HepG2 (cell line): ENCODE data around the gene MYO9A. TPM values are rescaled to one million over a fixed set of nuclear protein-coding genes. Genes with fewer than 3 reads are reported as not detected.

Experiments used
- ATAC-seq: fragments of 200-7000 bp; cut with Tn5 transposase; 3 replicates; pipeline ENCODE4 v1.9.1; 2020; ENCODE audit warnings: mild to moderate bottlenecking, moderate library complexity
- BruUV-seq: library from RNA; stranded (reverse); fragments of 400-500 nt; replicated peaks from 2 replicates; lab custom pipeline; 2021; lab: Mats Ljungman, UMichigan
- CTCF ChIA-PET: fragments of 300-600 bp; formaldehyde crosslinking; extraction: SDS; loops from one replicate; lab custom pipeline; 2021; ENCODE audit warnings: low total read pairs, inconsistent platforms, low intra/inter-chr PET ratio; lab: Yijun Ruan, JAX
- POLR2A ChIA-PET: fragments of 350-600 bp; sonication (Branson Sonifier 250); formaldehyde crosslinking; loops from one replicate; lab custom pipeline; 2020; ENCODE audit warnings: antibody characterized with exemption, inconsistent platforms; lab: Yijun Ruan, JAX
- DNase-seq: peaks from one replicate; pipeline ENCODE4 v3.0.0-alpha.2; 2015; ENCODE audit warnings: low spot score
- FAIRE-seq: peaks from 3 replicates; lab custom pipeline; 2011; peaks lifted over from hg19 to GRCh38; lab: Jason Lieb, UNC
- H2AFZ ChIP-seq: one replicate; pipeline ENCODE4 v1.6.1; 2011; ENCODE audit warnings: low read length, inconsistent platforms
- H3K27ac ChIP-seq: fragments of 300-600 bp; 3 replicates; pipeline ENCODE4 v1.8.0; 2011; ENCODE audit warnings: mixed run types, mild to moderate bottlenecking, mixed read lengths, low read length, inconsistent platforms; ENCODE audit not compliant: insufficient read depth; ENCODE audit errors: extremely low read length
- H3K27me3 ChIP-seq, 2 experiments: fragments of 200-600 bp in 1 of 2; 2 replicates in 1 of 2; 3 replicates in 1 of 2; pipeline versions ENCODE4 v1.6.0 to v1.8.0; 2011; ENCODE audit warnings: low read length in 2 of 2, mild to moderate bottlenecking in 2 of 2, moderate library complexity in 2 of 2, inconsistent platforms in 1 of 2; ENCODE audit not compliant: insufficient read depth in 2 of 2, control insufficient read depth in 1 of 2
- H3K36me3 ChIP-seq, 2 experiments: fragments of 200-600 bp in 1 of 2; replicated peaks in 1 of 2; 2 replicates in 1 of 2; 3 replicates in 1 of 2; pipeline versions ENCODE4 v1.5.1 to v1.8.0; 2011; ENCODE audit warnings: low read length in 2 of 2, inconsistent platforms in 1 of 2; ENCODE audit not compliant: insufficient read depth in 2 of 2, control insufficient read depth in 1 of 2
- H3K4me1 ChIP-seq: 2 replicates; pipeline ENCODE4 v1.5.1; 2012; ENCODE audit warnings: low read length, inconsistent platforms; ENCODE audit not compliant: insufficient read depth
- H3K4me2 ChIP-seq: 2 replicates; pipeline ENCODE4 v1.6.0; 2011; ENCODE audit warnings: low read depth, low read length, inconsistent platforms
- H3K4me3 ChIP-seq, 3 experiments: fragments of 200-600 bp in 1 of 3; sonication (generic), shearing (Covaris generic) in 1 of 3; replicated peaks in 1 of 3; 2 replicates each; pipeline ENCODE4 v1.5.1; 2011 to 2016; ENCODE audit warnings: low read length in 3 of 3, inconsistent platforms in 2 of 3, low read depth in 2 of 3, mild to moderate bottlenecking in 2 of 3, control low read depth in 1 of 3, mixed read lengths in 1 of 3; ENCODE audit not compliant: insufficient read depth in 1 of 3
- H3K79me2 ChIP-seq: one replicate; pipeline ENCODE4 v1.6.1; 2011; ENCODE audit warnings: low read length, inconsistent platforms; ENCODE audit not compliant: insufficient read depth
- H3K9ac ChIP-seq: 2 replicates; pipeline ENCODE4 v1.6.0; 2011; ENCODE audit warnings: mild to moderate bottlenecking, low read depth, low read length, inconsistent platforms; ENCODE audit not compliant: insufficient read depth
- H3K9me3 ChIP-seq: 2 replicates; pipeline ENCODE4 v1.5.1; 2012; ENCODE audit warnings: mild to moderate bottlenecking, low read length
- H4K20me1 ChIP-seq: 2 replicates; pipeline ENCODE4 v1.6.0; 2011; ENCODE audit warnings: inconsistent platforms, mild to moderate bottlenecking, low read length, moderate library complexity; ENCODE audit not compliant: insufficient read depth
- EP300 ChIP-seq, 3 experiments: sonication (generic) in 1 of 3; formaldehyde crosslinking in 1 of 3; IDR thresholded peaks; 2 replicates each; pipeline versions ENCODE4 v1.5.1 to v1.6.1; 2011 to 2020; ENCODE audit warnings: low read depth in 2 of 3, low read length in 2 of 3, borderline replicate concordance in 1 of 3, improper control_type of control experiment in 1 of 3, mild to moderate bottlenecking in 1 of 3, missing genetic modification reagents in 1 of 3, moderate library complexity in 1 of 3
- FOXK2 ChIP-seq: fragments of 450-650 bp; IDR thresholded peaks from 2 replicates; pipeline ENCODE4 v1.6.1; 2016
- MTA1 ChIP-seq: sonication (generic); formaldehyde crosslinking; IDR thresholded peaks from 2 replicates; pipeline ENCODE4 v1.4.0; 2020; ENCODE audit warnings: missing genetic modification reagents, mild to moderate bottlenecking, borderline replicate concordance
- NPAS2 ChIP-seq: sonication (generic); formaldehyde crosslinking; IDR thresholded peaks from 2 replicates; pipeline ENCODE4 v1.8.0; 2022; ENCODE audit warnings: mild to moderate bottlenecking, missing genetic modification reagents, borderline replicate concordance
- SMAD1 ChIP-seq: sonication (generic); formaldehyde crosslinking; IDR thresholded peaks from 2 replicates; pipeline ENCODE4 v1.4.0; 2020; ENCODE audit warnings: missing genetic modification reagents, low read depth, mild to moderate bottlenecking, borderline replicate concordance
- U2AF1 ChIP-seq: fragments of 200-400 bp; formaldehyde crosslinking; optimal IDR thresholded peaks from 2 replicates; pipeline ENCODE3; 2017; ENCODE audit warnings: mild to moderate bottlenecking, low read depth, low read length
- ZNF256 ChIP-seq: sonication (generic); formaldehyde crosslinking; conservative IDR thresholded peaks from 2 replicates; pipeline ENCODE4 v1.4.0; 2020; ENCODE audit warnings: missing genetic modification reagents
- WGBS: methylation state at CpG from one replicate; pipeline ENCODE4 v1.1.6; 2017; ENCODE audit warnings: low lambda C conversion rate; 5-methylcytosine and 5-hydroxymethylcytosine counted together
- in situ Hi-C: cut with HindIII; loops from 2 replicates; pipeline ENCODE4 v1.10.0; 2017; ENCODE audit warnings: low pct_unique_long_range_greater_than_20kb; ENCODE audit not compliant: extremely low pct_ligation_motif_present
- intact Hi-C: fragments of 100-400 bp; cut with micrococcal nuclease; formaldehyde crosslinking; loops from one replicate; pipeline ENCODE4 v1.10.0; 2022; ENCODE audit not compliant: unreplicated experiment
- polyA plus RNA-seq, 8 experiments: library from polyadenylated mRNA; depleted of rRNA in 3 of 8; stranded (reverse) in 7 of 8; unstranded in 1 of 8; fragments of >200 nt; fragmentation: Illumina TruSeq in 4 of 8; extraction: Trizol in 4 of 8; gene quantifications; 2 replicates each; pipeline versions ENCODE4 v1.2.1 to v1.2.3, GENCODE V29; 2011 to 2016; ENCODE audit warnings: low read depth in 4 of 8, missing spikeins in 1 of 8, mixed read lengths in 1 of 8; ENCODE audit not compliant: insufficient read depth in 1 of 8
- total RNA-seq, 5 experiments: library from RNA; depleted of rRNA; stranded (reverse); fragments of >200 nt; fragmentation: Illumina TruSeq; extraction: Trizol; gene quantifications; 2 replicates each; pipeline ENCODE4 v1.2.3, GENCODE V29; 2016; ENCODE audit warnings: low read depth in 1 of 5
- TF ChIP-seq, protein P1 (sequence below): IDR thresholded peaks from 2 replicates; pipeline ENCODE4 v1.6.1; 2012; ENCODE audit warnings: low read depth, low read length, improper control_type of control experiment
- TF ChIP-seq, protein P2 (sequence below): sonication (generic); formaldehyde crosslinking; IDR thresholded peaks from one replicate; pipeline ENCODE4 v1.5.1; 2020; ENCODE audit warnings: mild to moderate bottlenecking, missing genetic modification reagents; ENCODE audit errors: not compliant biosample characterization

The MYO9A gene
- total and polyA plus RNA-seq, 2 of the 13 experiments (the other 11 are each of a cell fraction or from before 2014, with no cell fraction given): 4.8 to 15.3 TPM

DNA sequence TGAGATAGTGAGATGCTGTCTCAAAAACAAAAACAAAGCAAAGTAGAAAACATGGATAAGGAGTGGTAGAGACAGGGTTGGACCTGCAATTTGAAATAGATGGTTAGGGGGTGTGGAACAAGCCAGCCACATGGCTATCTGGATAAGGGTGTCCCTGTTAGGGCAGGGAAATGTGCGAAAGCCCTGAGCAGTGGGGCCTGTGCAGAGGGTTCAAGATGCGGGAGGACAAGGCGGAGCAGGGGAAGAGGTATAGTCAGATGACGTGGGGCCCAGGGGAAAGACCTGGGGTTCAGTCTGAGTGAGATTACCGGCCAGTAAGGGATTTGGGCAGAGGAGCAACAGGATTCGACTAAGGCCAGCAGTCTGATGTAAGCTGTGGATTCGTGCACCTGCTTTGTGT is 326.0 kb downstream of the MYO9A start:
- Histone ChIP-seq H3K9me3 (no peaks in the 10 kb centered on the region), H3K4me2 (no peak overlapping the region), H4K20me1 (no peaks in the 10 kb centered on the region), H3K4me1 (peaks cover 11% of the 10 kb centered on the region; the same call in 1 of the 2 replicates), H3K79me2 (no peaks in the 10 kb centered on the region), H3K27me3 (peaks cover 0 to 18% of the 10 kb centered on the region in 2 experiments; a peak in 3 of 5 replicates), H3K9ac (no peak overlapping the region), H3K36me3 (no peaks in the 10 kb centered on the region)
- FAIRE-seq: no peak
- no peak for DNase-seq
- WGBS: 40% methylated on average over 7 of the region's 7 CpGs
- TF ChIP-seq FOXK2: no peak
- TF ChIP-seq SMAD1 (CRISPR knock-in tag): no peak
- no peak for TF ChIP-seq ZNF256 (CRISPR knock-in tag)
- no peak for TF ChIP-seq MTA1 (CRISPR knock-in tag)
- TF ChIP-seq, protein P1, sequence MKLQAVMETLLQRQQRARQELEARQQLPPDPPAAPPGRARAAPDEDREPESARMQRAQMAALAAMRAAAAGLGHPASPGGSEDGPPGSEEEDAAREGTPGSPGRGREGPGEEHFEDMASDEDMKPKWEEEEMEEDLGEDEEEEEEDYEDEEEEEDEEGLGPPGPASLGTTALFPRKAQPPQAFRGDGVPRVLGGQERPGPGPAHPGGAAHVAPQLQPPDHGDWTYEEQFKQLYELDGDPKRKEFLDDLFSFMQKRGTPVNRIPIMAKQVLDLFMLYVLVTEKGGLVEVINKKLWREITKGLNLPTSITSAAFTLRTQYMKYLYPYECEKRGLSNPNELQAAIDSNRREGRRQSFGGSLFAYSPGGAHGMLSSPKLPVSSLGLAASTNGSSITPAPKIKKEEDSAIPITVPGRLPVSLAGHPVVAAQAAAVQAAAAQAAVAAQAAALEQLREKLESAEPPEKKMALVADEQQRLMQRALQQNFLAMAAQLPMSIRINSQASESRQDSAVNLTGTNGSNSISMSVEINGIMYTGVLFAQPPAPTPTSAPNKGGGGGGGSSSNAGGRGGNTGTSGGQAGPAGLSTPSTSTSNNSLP: no peak
- no peak for TF ChIP-seq NPAS2 (CRISPR knock-in tag)
- no peak for TF ChIP-seq EP300 (IDR thresholded peaks at IDR 0.05; ENCODE audit: low read depth in 2 of 2, low read length in 2 of 2)
- TF ChIP-seq EP300 (CRISPR knock-in tag; IDR thresholded peaks at IDR 0.05; ENCODE audit: borderline replicate concordance): no peak
- TF ChIP-seq, protein P2, sequence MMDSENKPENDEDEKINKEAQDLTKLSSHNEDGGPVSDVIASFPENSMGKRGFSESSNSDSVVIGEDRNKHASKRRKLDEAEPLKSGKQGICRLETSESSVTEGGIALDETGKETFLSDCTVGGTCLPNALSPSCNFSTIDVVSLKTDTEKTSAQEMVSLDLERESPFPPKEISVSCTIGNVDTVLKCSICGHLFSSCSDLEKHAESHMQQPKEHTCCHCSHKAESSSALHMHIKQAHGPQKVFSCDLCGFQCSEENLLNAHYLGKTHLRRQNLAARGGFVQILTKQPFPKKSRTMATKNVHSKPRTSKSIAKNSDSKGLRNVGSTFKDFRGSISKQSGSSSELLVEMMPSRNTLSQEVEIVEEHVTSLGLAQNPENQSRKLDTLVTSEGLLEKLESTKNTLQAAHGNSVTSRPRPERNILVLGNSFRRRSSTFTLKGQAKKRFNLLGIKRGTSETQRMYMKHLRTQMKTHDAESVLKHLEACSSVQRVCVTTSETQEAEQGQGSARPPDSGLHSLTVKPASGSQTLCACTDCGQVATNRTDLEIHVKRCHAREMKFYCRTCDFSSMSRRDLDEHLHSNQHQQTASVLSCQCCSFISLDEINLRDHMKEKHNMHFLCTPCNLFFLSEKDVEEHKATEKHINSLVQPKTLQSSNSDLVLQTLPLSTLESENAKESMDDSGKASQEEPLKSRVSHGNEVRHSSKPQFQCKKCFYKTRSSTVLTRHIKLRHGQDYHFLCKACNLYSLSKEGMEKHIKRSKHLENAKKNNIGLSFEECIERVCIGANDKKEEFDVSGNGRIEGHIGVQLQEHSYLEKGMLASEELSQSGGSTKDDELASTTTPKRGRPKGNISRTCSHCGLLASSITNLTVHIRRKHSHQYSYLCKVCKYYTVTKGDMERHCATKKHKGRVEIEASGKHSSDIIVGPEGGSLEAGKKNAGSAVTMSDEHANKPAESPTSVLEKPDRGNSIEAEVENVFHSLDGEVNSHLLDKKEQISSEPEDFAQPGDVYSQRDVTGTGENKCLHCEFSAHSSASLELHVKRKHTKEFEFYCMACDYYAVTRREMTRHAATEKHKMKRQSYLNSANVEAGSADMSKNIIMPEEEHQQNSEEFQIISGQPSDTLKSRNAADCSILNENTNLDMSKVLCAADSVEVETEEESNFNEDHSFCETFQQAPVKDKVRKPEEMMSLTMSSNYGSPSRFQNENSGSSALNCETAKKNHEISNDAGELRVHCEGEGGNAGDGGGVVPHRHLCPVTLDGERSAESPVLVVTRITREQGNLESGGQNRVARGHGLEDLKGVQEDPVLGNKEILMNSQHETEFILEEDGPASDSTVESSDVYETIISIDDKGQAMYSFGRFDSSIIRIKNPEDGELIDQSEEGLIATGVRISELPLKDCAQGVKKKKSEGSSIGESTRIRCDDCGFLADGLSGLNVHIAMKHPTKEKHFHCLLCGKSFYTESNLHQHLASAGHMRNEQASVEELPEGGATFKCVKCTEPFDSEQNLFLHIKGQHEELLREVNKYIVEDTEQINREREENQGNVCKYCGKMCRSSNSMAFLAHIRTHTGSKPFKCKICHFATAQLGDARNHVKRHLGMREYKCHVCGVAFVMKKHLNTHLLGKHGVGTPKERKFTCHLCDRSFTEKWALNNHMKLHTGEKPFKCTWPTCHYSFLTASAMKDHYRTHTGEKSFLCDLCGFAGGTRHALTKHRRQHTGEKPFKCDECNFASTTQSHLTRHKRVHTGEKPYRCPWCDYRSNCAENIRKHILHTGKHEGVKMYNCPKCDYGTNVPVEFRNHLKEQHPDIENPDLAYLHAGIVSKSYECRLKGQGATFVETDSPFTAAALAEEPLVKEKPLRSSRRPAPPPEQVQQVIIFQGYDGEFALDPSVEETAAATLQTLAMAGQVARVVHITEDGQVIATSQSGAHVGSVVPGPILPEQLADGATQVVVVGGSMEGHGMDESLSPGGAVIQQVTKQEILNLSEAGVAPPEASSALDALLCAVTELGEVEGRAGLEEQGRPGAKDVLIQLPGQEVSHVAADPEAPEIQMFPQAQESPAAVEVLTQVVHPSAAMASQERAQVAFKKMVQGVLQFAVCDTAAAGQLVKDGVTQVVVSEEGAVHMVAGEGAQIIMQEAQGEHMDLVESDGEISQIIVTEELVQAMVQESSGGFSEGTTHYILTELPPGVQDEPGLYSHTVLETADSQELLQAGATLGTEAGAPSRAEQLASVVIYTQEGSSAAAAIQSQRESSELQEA (CRISPR knock-in tag): no peak
- no peak for TF ChIP-seq U2AF1
- TF ChIP-seq, all 625 proteins: peak for 0
- no peak overlapping the region for H2AFZ ChIP-seq
- H3K4me3 ChIP-seq: no peak overlapping the region
- ATAC-seq: no peak
- intact Hi-C loops (no loop called here), in situ Hi-C loops (no loop called here)
- ChIA-PET CTCF (no interaction called here), POLR2A (no interaction called here)
- H3K27ac ChIP-seq: no peak overlapping the region
- BruUV-seq: no TSS peak
